Measurements from ENCODE around the gene OIP5. TPM values are rescaled to one million over a fixed set of nuclear protein-coding genes. Genes with fewer than 3 reads are reported as not detected.

The OIP5 gene
- total and polyA plus RNA-seq, 2 of the 4 experiments (the other 2 are of a cell fraction), result 4.1 to 5.5 TPM

DNA sequence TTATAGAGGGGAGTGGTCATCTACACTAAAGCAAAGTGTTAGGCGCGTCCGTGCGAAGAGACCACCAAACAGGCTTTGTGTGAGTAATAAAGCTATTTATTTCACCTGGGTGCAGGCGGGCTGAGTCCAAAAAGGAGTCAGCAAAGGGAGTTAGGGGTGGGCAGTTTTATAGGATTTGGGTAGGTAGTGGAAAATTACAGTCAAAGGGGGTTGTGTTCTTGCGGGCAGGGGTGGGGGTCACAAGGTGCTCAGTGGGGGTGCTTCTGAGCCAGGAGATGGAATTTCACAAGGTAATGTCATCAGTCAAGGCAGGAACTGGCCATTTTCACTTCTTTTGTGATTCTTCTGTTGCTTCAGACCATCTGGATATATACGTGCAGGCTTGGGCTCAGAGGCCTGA is 47.1 kb downstream of the OIP5 start:
- Histone ChIP-seq H3K18ac (ENCODE audit: low read depth, low read length) (no peak overlapping the region), H4K91ac (ENCODE audit: insufficient read depth, low read depth, low read length) (no peak overlapping the region), H3K9me3 (ENCODE audit: control insufficient read depth, insufficient read depth, low read length) (no peaks in the 10 kb centered on the region), H2AFZ (replicated peaks; ENCODE audit: low read length, poor library complexity) (no peak overlapping the region), H2BK15ac (ENCODE audit: low read depth, low read length) (no peak overlapping the region), H4K20me1 (ENCODE audit: insufficient read depth, low read length) (peaks cover 6% of the 10 kb centered on the region; the same call in 1 of the 2 replicates), H3K27ac (ENCODE audit: insufficient read depth, low read length) (no peak overlapping the region; the same call in 1 of the 2 replicates), H4K5ac (ENCODE audit: low read depth, low read length) (no peak overlapping the region), H2AK9ac (replicated peaks; ENCODE audit: low read depth, low read length, poor library complexity) (no peak overlapping the region), H3K9ac (ENCODE audit: low read depth, low read length) (peak overlapping the region; percentile 85), H3K36me3 (ENCODE audit: control insufficient read depth, insufficient read depth, low read length) (peaks cover 18% of the 10 kb centered on the region), H2AK5ac (ENCODE audit: low read depth, low read length) (no peak overlapping the region; the same call in 1 of the 2 replicates), H3K4me3 (ENCODE audit: insufficient read depth, low read depth, low read length) (peak overlapping the region; percentile 81), H3K4me2 (ENCODE audit: low read depth, low read length) (peak overlapping the region; percentile 68), H2BK120ac (ENCODE audit: low read depth, low read length) (no peak overlapping the region), H2BK20ac (ENCODE audit: low read depth, low read length) (no peak overlapping the region), H2BK5ac (ENCODE audit: low read depth, low read length, poor library complexity, severe bottlenecking) (no peak overlapping the region), H3K23ac (ENCODE audit: low read depth, low read length) (peak overlapping the region; percentile 38; the same call in 1 of the 2 replicates), H3K4ac (ENCODE audit: low read depth, low read length) (no peak overlapping the region), H3K14ac (replicated peaks; ENCODE audit: low read depth, low read length) (no peak overlapping the region), H3K9me1 (ENCODE audit: insufficient read depth, low read length) (peaks cover 5% of the 10 kb centered on the region), H4K8ac (ENCODE audit: low read depth in 2 of 2, low read length in 2 of 2) (no peak overlapping the region), H3K79me1 (ENCODE audit: low read depth in 1 of 2, low read length in 2 of 2) (peaks cover 19 to 49% of the 10 kb centered on the region in 2 experiments), H3K4me1 (ENCODE audit: control insufficient read depth, insufficient read depth, low read length) (peaks cover 6% of the 10 kb centered on the region), H3K56ac (ENCODE audit: extremely low read depth, insufficient read depth, low read length) (no peak overlapping the region), H3K27me3 (ENCODE audit: control insufficient read depth, insufficient read depth, low read length) (no peaks in the 10 kb centered on the region)
- 17% methylated on average over 2 of the region's 7 CpGs; no CpG with 5 or more reads in 1 of the 2 experiments for WGBS, 2 experiments (ENCODE audit: extremely low coverage in 2 of 2, insufficient read length in 1 of 2)
- ATAC-seq (ENCODE audit: low read depth) (no peak), DNase-seq (no peak)
- intact Hi-C loops (cut with micrococcal nuclease), result no loop called here
- TF ChIP-seq NFE2L2 (IDR thresholded peaks at IDR 0.05; ENCODE audit: low read depth, low read length) (no peak), SMC3 (IDR thresholded peaks at IDR 0.05; ENCODE audit: low read depth, low read length) (no peak), BHLHE40 (IDR thresholded peaks at IDR 0.05; ENCODE audit: low read depth, low read length) (no peak), USF2 (IDR thresholded peaks at IDR 0.05; ENCODE audit: low read depth, low read length) (no peak), MAZ (IDR thresholded peaks at IDR 0.05; ENCODE audit: borderline replicate concordance, low read depth, low read length) (no peak), RAD21 (IDR thresholded peaks at IDR 0.05; ENCODE audit: low read length) (no peak), MAFK (IDR thresholded peaks at IDR 0.05; ENCODE audit: low read depth, low read length) (no peak)
- TF ChIP-seq, protein P1, sequence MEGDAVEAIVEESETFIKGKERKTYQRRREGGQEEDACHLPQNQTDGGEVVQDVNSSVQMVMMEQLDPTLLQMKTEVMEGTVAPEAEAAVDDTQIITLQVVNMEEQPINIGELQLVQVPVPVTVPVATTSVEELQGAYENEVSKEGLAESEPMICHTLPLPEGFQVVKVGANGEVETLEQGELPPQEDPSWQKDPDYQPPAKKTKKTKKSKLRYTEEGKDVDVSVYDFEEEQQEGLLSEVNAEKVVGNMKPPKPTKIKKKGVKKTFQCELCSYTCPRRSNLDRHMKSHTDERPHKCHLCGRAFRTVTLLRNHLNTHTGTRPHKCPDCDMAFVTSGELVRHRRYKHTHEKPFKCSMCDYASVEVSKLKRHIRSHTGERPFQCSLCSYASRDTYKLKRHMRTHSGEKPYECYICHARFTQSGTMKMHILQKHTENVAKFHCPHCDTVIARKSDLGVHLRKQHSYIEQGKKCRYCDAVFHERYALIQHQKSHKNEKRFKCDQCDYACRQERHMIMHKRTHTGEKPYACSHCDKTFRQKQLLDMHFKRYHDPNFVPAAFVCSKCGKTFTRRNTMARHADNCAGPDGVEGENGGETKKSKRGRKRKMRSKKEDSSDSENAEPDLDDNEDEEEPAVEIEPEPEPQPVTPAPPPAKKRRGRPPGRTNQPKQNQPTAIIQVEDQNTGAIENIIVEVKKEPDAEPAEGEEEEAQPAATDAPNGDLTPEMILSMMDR (conservative IDR thresholded peaks at IDR 0.05; ENCODE audit: low read depth, low read length), result no peak
- ChIA-PET POLR2A (ENCODE audit: unreplicated experiment) (no interaction called here), CTCF (interaction anchor here (0.6 kb wide), 1 partner anchor 542 kb away, joined by 7 read pairs; no protein-coding TSS in a partner anchor)
- dilution Hi-C loops (cut with HindIII; ENCODE audit: low sequenced_read_pairs, unreplicated experiment), result no loop called here
- no TSS peak for BruUV-seq (replicated peaks)
- in situ Hi-C loops (cut with MboI; ENCODE audit: low sequenced_read_pairs), result no loop called here
